ENCODE data around the gene LRGUK. TPM values are rescaled to one million over a fixed set of nuclear protein-coding genes. Genes with fewer than 3 reads are reported as not detected.
"Not testable (repeated sequence)": the region's sequence is repeated elsewhere in the genome, so short reads cannot be mapped to it uniquely, and the experiment has no call there.

The LRGUK gene
- polyA plus RNA-seq, 1 donor = 1.3 TPM

GRCh38 chr7:134187893-134188292 lies 60.8 kb downstream of the LRGUK start:
- DNase-seq = no peak

- no peak for DNase-seq
These were observed 61.2 kb downstream of the LRGUK start for GRCh38 chr7:134188311-134188710.

GRCh38 chr7:134189559-134189958 lies 62.4 kb downstream of the LRGUK start:
- no peak for DNase-seq

DNA sequence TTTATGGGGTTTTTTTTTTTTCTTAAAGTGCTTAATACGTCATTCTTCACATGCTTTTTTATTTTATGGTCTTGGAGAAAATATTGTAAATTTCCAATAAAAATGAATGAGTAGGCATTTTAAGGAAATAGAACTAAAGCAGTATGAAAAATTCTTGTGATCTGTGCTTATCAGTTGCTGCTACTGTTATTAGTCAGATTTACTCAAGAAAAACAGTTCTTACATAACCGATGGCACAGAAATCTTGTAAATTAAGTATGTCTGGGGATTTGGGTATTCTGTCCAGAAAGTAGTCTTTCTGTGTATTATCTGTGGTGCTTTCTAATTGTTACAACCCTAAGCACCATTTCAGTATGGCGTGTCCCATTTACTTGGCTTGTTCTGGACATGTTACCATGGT lies 64.7 kb downstream of the LRGUK start:
- DNase-seq = no peak

DNA sequence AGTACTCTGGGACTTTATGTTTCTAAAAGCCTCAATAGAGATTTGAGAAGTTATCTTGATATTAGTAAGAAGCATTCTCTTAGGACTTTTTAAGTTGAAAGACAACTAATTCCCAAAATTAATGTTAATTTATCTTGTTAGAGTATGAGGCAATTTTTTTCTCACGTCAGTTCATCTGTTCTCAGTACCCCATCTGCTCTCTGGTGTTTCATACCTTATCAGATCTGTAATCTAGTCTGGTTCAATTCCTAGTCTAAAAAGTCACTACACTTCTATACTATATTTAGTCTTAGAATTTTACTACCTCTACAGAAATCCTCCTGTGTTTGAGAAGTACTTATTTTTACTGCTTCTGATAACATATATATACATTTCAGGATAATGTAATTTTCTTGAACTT lies 66.1 kb downstream of the LRGUK start:
- no peak for DNase-seq

DNA sequence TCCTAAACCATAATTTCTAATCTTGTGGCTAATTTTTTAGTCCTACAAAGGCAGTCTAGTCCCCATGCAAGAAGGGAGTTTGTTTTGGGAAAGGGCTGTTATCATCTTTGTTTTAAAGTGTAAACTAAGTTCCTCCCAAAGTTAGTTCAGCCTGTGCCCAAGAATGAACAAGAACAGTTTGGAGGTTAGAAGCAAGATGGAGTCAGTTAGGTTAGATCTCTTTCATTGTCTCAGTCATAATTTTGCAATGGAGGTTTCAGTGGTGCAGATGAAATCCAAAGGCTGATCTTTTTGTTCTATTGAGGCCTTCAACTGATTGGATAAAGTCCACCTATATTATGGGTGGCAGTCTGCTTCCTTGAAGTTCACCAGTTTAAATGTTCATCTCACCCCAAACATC lies 68.1 kb downstream of the LRGUK start:
- no peak for DNase-seq

- no peak for DNase-seq
These were observed 69.3 kb downstream of the LRGUK start for GRCh38 chr7:134196439-134196838.

- DNase-seq = no peak
These were observed 70.2 kb downstream of the LRGUK start for GRCh38 chr7:134197345-134197744.

- no peak for DNase-seq
These were observed 73.8 kb downstream of the LRGUK start for GRCh38 chr7:134200970-134201369.

GRCh38 chr7:134201569-134202261 lies 74.6 kb downstream of the LRGUK start:
- DNase-seq = no peak

DNA sequence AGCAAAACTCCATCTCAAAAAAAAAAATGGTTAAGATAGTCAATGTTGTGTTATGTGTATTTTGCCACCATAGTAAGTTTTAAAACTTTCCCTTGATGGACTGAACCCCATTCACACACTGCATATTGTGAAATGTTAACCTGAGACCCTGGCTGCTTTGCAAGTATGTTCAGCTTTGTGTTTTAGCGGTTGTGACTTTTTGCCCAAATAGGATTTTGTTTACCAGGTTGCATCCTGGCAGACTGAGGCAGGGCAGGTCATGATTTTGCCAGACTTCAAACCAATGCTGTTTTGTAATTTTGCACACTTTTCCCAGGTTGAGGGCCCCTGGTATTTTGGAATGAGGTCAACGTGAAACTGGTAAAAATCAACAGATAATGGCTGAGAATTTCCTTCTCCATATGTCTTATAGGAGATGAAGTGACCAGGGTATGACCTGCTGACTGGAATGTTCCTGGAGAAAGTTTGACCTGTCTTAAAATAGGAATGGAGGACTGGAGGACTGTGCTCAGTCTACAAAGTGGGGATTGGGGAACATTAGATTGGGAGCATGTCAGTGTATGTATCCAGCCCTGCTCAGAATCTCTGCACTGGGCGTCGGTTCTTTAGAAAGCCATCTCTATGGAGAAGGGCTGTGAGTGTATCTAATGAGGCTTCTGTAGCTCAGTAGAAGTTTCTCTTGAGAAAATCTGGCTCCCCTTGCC lies 76.2 kb downstream of the LRGUK start:
- no peak for DNase-seq

DNA sequence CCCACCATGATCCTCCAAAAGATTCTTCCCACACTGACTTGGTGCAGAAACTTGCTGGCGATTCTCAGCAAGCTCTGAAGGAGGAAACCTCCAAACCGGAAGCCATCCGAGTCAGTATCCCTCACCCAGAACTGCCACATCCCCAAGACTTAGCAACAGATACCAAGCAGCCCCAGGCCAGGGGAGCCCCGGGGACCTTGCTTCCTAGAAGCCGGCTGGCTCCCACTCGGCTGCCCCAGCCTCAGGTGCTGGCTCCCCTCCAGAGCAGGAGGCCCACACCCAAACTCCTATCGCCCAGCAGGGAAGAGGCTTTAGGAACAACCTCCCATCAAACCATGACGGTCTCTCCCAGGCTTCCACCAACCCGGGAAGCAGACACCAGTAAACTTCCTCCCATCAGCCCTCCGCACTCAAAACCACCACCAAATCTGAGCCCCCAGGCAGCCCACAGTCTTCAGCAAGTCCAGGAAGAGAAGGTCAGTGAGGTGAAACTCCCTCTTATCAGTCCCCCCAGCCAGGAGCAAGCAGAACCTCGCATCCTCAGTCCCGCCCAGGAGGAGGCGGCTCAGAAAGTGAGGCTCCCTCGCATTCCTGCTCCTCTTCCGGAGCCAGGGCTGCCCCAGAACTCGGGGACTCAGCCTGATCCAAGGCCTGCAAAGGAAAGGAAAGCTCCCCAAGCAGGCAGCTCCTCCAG lies 82.3 kb downstream of the LRGUK start:
- DNase-seq = no peak

DNA sequence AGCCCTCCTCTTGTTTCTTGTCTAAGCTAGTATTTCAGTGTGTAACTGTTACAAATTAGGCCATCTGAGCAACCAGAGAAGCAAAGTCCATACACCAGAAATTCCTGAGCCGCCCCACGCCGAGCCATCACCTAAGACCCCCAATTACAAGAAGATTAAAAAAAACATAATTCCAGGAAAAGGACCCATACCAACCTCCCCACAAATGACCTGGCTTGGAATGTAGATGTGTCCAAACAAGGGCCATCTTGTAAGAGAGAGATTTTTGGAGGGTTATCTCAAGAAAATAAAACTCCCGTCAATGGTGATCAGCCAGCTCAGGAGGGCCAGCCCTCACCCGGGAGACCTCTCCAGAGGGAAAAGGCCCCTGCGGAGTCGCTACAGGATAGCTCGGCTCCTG lies 83.1 kb downstream of the LRGUK start:
- DNase-seq = no peak

DNA sequence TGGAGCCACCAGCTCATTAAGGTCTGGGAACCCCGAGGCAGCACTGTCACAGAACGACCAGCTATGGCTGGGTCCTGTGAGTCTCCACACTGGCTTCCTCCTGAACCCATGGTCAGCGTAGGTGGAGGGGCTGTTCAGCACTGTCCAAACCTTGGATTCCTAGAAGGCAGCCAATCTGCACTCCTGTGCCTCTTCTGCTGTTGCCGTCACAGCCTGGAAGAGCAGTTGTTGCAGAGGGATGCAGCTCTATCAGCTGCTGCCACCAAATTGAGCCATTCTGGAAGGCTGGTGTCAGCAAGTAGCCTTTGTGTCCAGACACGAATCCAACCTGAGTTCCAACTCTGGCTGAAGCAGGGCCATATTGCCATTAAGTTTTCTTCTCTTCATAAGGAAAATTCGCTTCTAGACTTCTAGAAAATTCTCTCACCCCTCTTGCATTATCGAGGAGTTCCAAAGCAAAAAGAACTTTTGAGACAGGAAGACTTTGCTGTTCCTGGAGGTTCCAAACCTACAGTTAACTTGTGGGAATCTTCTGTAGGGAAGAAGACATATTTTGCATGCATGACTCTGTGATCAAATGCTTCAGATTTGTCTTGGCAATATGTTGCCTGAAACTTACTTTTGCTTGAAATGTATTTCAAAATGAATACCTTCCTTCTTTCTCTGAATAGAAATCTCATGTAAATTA lies 84.0 kb downstream of the LRGUK start:
- no peak for DNase-seq

- DNase-seq = no peak
These were observed 84.7 kb downstream of the LRGUK start for GRCh38 chr7:134211817-134212216.

- DNase-seq = no peak
These were observed 85.7 kb downstream of the LRGUK start for GRCh38 chr7:134212576-134213546.

- DNase-seq = no peak
These were observed 93.1 kb downstream of the LRGUK start for GRCh38 chr7:134220236-134220635.

GRCh38 chr7:134231296-134231695 lies 104.2 kb downstream of the LRGUK start:
- DNase-seq = not testable (repeated sequence)

DNA sequence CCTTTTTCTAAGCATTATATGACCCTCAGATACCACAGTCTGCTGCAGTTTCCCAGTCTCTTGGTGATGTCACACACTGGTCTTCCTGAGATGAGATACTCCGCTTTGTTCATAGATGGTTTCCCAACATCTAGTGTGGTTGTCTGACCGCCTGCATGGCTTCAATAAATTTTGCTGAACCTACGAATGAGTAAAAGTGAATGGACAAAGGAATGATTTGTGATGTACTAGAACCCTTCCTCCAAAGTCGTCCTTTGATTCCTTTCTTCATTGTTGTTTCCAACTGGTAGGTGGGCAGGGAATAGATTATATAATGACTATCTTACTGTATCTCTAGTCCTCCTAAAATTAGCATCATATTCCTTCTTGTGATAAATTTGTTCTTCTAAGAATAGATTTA lies 107.1 kb downstream of the LRGUK start:
- no peak for DNase-seq

DNA sequence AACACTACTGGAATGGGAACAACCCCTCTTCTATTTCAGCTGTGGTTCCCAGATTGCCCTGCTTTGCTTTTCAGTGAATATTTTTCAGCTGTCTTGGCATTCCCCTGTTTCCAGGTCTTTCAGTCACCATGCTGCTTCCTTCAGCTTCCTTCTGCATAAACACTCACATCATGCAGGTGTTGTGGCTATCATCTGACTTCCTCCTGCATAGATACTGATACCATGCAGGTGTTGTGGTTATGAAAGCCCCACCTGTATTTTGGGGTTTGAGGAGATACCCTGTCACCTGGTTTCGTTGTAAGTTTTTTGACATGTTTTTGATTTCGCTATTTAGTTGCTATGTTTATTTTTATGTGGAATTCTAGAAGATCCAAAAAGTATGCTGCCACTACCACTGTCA lies 118.1 kb downstream of the LRGUK start:
- DNase-seq = no peak

GRCh38 chr7:134246347-134246746 lies 119.2 kb downstream of the LRGUK start:
- no peak for DNase-seq

DNA sequence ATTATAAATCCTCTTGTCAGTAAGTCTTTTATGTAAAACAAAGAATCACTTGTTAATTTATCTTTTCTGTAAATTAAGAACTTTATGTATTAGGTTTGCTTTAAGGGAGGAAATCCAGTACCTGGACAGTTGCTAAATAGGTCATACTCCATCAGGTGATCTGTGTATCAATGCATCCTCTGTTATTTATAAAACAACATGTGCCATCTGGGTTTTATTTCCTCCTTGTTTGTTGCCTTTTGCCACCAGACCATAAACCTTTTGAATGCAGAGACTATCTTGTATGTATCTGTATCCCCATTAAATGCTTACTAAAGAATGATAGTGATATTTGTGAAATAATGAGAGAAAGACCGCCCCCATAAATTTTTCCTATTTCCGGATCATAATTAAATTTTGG lies 119.6 kb downstream of the LRGUK start:
- no peak for DNase-seq

All from hindlimb muscle (tissue), 1 donor.